B cell (primary cell): Measurements from ENCODE around the gene CBLB. TPM values are rescaled to one million over a fixed set of nuclear protein-coding genes. Genes with fewer than 3 reads are reported as not detected.

ENCODE experiments used
- ATAC-seq: fragments of 200-7000 bp; cut with Tn5 transposase; one replicate; pipeline ENCODE4 v1.10.0; 2021; ENCODE audit warnings: low read depth, mild to moderate bottlenecking, moderate number of reproducible peaks, moderate library complexity
- CTCF ChIA-PET: fragments of 350-600 bp; sonication (Branson Sonifier 250); formaldehyde crosslinking; loops from one replicate; lab custom pipeline; 2021; ENCODE audit warnings: antibody characterized with exemption, inconsistent platforms; lab: Charles Lee
- POLR2A ChIA-PET: fragments of 350-600 bp; sonication (Branson Sonifier 250); formaldehyde crosslinking; loops from one replicate; lab custom pipeline; 2021; ENCODE audit warnings: antibody characterized with exemption; lab: Charles Lee
- DNase-seq: peaks from one replicate; pipeline ENCODE4 v3.0.0; 2013
- H2AFZ ChIP-seq: 2 replicates; pipeline ENCODE4 v1.6.1; 2012; ENCODE audit warnings: mild to moderate bottlenecking, low read depth, low read length; ENCODE audit not compliant: insufficient read depth, poor library complexity, severe bottlenecking
- H3K27ac ChIP-seq, 2 donors: 1 replicate in 1 of 2; 2 replicates in 1 of 2; pipeline ENCODE4 v1.5.1; 2012 to 2013; ENCODE audit warnings: low read length in 2 of 2, mild to moderate bottlenecking in 2 of 2, moderate library complexity in 1 of 2
- H3K27me3 ChIP-seq, 4 experiments: fragments of 200-600 bp in 1 of 4; sonication (generic) in 1 of 4; replicated peaks in 1 of 4; 1 replicate in 2 of 4; 2 replicates in 2 of 4; pipeline versions ENCODE4 v1.6.1 to v1.7.0; 2013 to 2016; ENCODE audit warnings: low read length in 3 of 4, mild to moderate bottlenecking in 2 of 4, mixed read lengths in 1 of 4, moderate library complexity in 1 of 4; ENCODE audit not compliant: insufficient read depth in 4 of 4, control insufficient read depth in 3 of 4; ENCODE audit errors: control extremely low read depth in 1 of 4
- H3K36me3 ChIP-seq, 2 experiments: replicated peaks in 1 of 2; 1 replicate in 1 of 2; 2 replicates in 1 of 2; pipeline versions ENCODE4 v1.6.1 to v1.7.1; 2013; ENCODE audit warnings: low read length in 1 of 2; ENCODE audit not compliant: insufficient read depth in 2 of 2, control insufficient read depth in 1 of 2; ENCODE audit errors: control extremely low read depth in 1 of 2, extremely low read depth in 1 of 2
- H3K4me1 ChIP-seq, 2 donors: fragments of 200-600 bp in 1 of 2; sonication (generic) in 1 of 2; 1 replicate in 1 of 2; 2 replicates in 1 of 2; pipeline versions ENCODE4 v1.5.1 to v1.6.1; 2013 to 2017; ENCODE audit warnings: low read length in 2 of 2; ENCODE audit not compliant: control insufficient read depth in 2 of 2, insufficient read depth in 2 of 2
- H3K4me2 ChIP-seq: replicated peaks from 2 replicates; pipeline ENCODE3; 2012; ENCODE audit warnings: mild to moderate bottlenecking, low read depth, low read length; ENCODE audit not compliant: poor library complexity, severe bottlenecking
- H3K4me3 ChIP-seq, 5 experiments: fragments of 200-600 bp in 1 of 5; sonication (generic) in 1 of 5; 1 replicate in 3 of 5; 2 replicates in 2 of 5; pipeline versions ENCODE4 v1.5.1 to v1.7.0; 2011 to 2016; ENCODE audit warnings: low read length in 4 of 5, mild to moderate bottlenecking in 4 of 5, low read depth in 2 of 5, control low read depth in 1 of 5, moderate library complexity in 1 of 5; ENCODE audit not compliant: insufficient read depth in 1 of 5; ENCODE audit errors: control extremely low read depth in 1 of 5, extremely low read depth in 1 of 5
- H3K79me2 ChIP-seq: fragments of 200-600 bp; sonication (generic); one replicate; pipeline ENCODE4 v1.6.0; 2016; ENCODE audit warnings: low read length; ENCODE audit not compliant: control insufficient read depth, insufficient read depth
- H3K9ac ChIP-seq: fragments of 200-600 bp; sonication (generic); 2 replicates; pipeline ENCODE4 v1.6.1; 2017; ENCODE audit warnings: mild to moderate bottlenecking, low read length, moderate library complexity
- H3K9me3 ChIP-seq, 3 donors: one replicate each; pipeline versions ENCODE4 v1.6.1 to v1.7.1; 2013; ENCODE audit warnings: low read length in 2 of 3; ENCODE audit not compliant: control insufficient read depth in 2 of 3, insufficient read depth in 1 of 3; ENCODE audit errors: control extremely low read depth in 1 of 3
- H4K20me1 ChIP-seq: 2 replicates; pipeline ENCODE4 v1.6.0; 2012; ENCODE audit warnings: mild to moderate bottlenecking, low read length; ENCODE audit not compliant: insufficient read depth, control insufficient read depth, poor library complexity, severe bottlenecking
- H3K27ac Mint-ChIP-seq: one replicate; pipeline ENCODE4 v1.8.0; 2021; ENCODE audit warnings: mixed read lengths
- H3K27me3 Mint-ChIP-seq: one replicate; pipeline ENCODE4 v1.8.0; 2021; ENCODE audit warnings: mixed read lengths
- H3K4me1 Mint-ChIP-seq: one replicate; pipeline ENCODE4 v1.8.0; 2021; ENCODE audit warnings: mixed read lengths
- H3K4me3 Mint-ChIP-seq: one replicate; pipeline ENCODE4 v1.8.0; 2021; ENCODE audit warnings: mixed read lengths
- H3K9me3 Mint-ChIP-seq: one replicate; pipeline ENCODE4 v1.8.0; 2022; ENCODE audit warnings: mixed read lengths; ENCODE audit not compliant: insufficient read depth
- CTCF ChIP-seq: fragments of 200-600 bp; IDR thresholded peaks from one replicate; pipeline ENCODE4 v1.8.0; 2022; ENCODE audit warnings: antibody characterized with exemption, mild to moderate bottlenecking
- EZH2 ChIP-seq: IDR thresholded peaks from 2 replicates; pipeline ENCODE4 v1.6.1; 2012; ENCODE audit warnings: borderline replicate concordance, low read depth, mild to moderate bottlenecking, moderate library complexity, low read length; ENCODE audit not compliant: insufficient read depth, poor library complexity, severe bottlenecking
- WGBS: methylation state at CpG from one replicate; pipeline ENCODE4 v1.1.5; 2013; ENCODE audit warnings: missing lambda C conversion rate; ENCODE audit not compliant: insufficient coverage; 5-methylcytosine and 5-hydroxymethylcytosine counted together
- intact Hi-C: fragments of 100-400 bp; cut with micrococcal nuclease; formaldehyde crosslinking; loops from one replicate; pipeline ENCODE4 v1.10.0; 2022
- polyA plus RNA-seq: library from polyadenylated mRNA; depleted of rRNA; stranded (reverse); fragments of >200 nt; gene quantifications from 2 replicates; pipeline ENCODE4 v1.2.3, GENCODE V29; 2012
- total RNA-seq, 2 donors: library from RNA; stranded (reverse); fragments of 120-200 nt in 1 of 2; gene quantifications; 1 replicate in 1 of 2; 2 replicates in 1 of 2; pipeline versions ENCODE4 v1.2.3 to v1.2.4, GENCODE V29; 2013 to 2022

The CBLB gene
- total and polyA plus RNA-seq, 2 donors (not counting 1 experiment from before 2014, with no cell fraction given), result 19.0 to 135 TPM

- H3K9me3 Mint-ChIP-seq, result no peaks in the 10 kb centered on the region
- H2AFZ ChIP-seq, result peak overlapping the region; percentile 99
- CTCF ChIA-PET, result interaction anchor here (1.0 to 1.6 kb wide), 5 partner anchors 10 to 181 kb away, joined by 3 to 5 read pairs (median 3); no protein-coding TSS in a partner anchor
Measured at GRCh38 chr3:105867712-105868430, 941 bp downstream of the CBLB start.

More at GRCh38 chr3:105867712-105868430, 941 bp downstream of the CBLB start:
- ATAC-seq (no peak), DNase-seq (peak; percentile 50)
- Histone ChIP-seq H3K79me2 (peaks cover 58% of the 10 kb centered on the region), H3K27ac (peak overlapping the region; percentile 68 to 73), H3K4me1 (peaks cover 26 to 39% of the 10 kb centered on the region in 2 donors), H4K20me1 (no peaks in the 10 kb centered on the region), H3K36me3 (peaks cover 0 to 5% of the 10 kb centered on the region in 2 experiments), H3K9ac (peak overlapping the region; percentile 92), H3K9me3 (no peaks in the 10 kb centered on the region), H3K27me3 (no peaks in the 10 kb centered on the region), H3K4me3 (peak overlapping the region; percentile 67 to 100 (median 97)), H3K4me2 (peak overlapping the region; percentile 86)
- intact Hi-C loops, result loop anchor here (2.0 to 5.0 kb wide), 6 partner anchors 15 to 499 kb away; no protein-coding TSS in a partner anchor
- POLR2A ChIA-PET, result interaction anchor here (0.7 to 1.5 kb wide), 3 partner anchors 30 to 253 kb away, joined by 3 to 7 read pairs (median 3); no protein-coding TSS in a partner anchor
- TF ChIP-seq CTCF (no peak), EZH2 (no peak)
- Mint-ChIP-seq H3K4me3 (peak overlapping the region; percentile 93), H3K4me1 (peaks cover 50% of the 10 kb centered on the region), H3K27me3 (no peaks in the 10 kb centered on the region), H3K27ac (peak overlapping the region; percentile 96)
- whole genome bisulfite sequencing, result 6% methylated on average over 9 of the region's 16 CpGs
